Astrocyte of the cerebellum (primary cell): ENCODE results near the gene UIMC1.

ENCODE experiments used
- DNase-seq: peaks from one replicate; pipeline ENCODE4 v3.0.0-alpha.2; 2011; ENCODE audit warnings: low read depth
- H3K4me3 ChIP-seq: 2 replicates; pipeline ENCODE4 v1.5.1; 2011; ENCODE audit warnings: mild to moderate bottlenecking, low read depth, low read length, moderate library complexity
- in situ Hi-C: cut with HindIII; loops from 2 replicates; pipeline ENCODE4 v1.10.0; 2017; ENCODE audit warnings: low sequenced_read_pairs
- TF ChIP-seq, protein P1 (sequence below): IDR thresholded peaks from 2 replicates; pipeline ENCODE4 v1.5.1; 2012; ENCODE audit warnings: low read length, low read depth, moderate library complexity, mild to moderate bottlenecking; ENCODE audit errors: missing control alignments

The UIMC1 gene

DNA sequence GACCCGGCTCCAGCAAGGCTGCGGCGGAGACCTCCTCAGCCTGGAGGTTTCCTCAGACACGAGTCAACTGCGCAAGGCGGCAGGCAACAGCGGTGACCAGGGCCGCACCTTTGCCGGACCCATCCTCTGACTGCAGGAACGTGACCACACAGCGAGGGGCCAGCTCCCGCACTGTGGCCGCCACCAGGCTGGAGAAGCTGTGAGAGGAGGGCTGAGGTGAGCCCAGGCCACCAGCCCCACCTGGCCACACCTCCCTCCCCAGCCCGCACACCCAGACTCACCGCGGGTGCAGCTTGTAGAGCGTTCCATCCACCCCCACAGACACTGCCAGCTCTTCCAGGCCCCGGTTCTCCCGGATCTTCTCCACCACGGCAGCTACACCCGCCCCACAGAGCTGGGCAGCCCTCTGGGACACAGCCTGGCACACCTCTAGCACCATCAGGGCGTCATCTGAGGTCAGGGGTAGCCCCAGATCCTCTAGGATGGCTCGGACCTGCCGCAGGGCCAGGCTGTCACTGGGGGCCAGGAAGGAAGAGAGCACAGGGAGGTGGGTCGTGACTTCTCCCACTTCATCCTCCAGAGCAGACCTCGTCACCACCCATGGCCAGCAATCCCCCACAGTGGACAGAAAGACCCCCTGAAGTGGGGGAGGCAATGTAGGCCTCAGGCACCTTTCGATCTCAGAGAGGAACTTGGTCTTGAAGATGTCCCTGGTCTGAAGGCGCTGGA lies 125.4 kb downstream of the UIMC1 start:
- TF ChIP-seq, protein P1, sequence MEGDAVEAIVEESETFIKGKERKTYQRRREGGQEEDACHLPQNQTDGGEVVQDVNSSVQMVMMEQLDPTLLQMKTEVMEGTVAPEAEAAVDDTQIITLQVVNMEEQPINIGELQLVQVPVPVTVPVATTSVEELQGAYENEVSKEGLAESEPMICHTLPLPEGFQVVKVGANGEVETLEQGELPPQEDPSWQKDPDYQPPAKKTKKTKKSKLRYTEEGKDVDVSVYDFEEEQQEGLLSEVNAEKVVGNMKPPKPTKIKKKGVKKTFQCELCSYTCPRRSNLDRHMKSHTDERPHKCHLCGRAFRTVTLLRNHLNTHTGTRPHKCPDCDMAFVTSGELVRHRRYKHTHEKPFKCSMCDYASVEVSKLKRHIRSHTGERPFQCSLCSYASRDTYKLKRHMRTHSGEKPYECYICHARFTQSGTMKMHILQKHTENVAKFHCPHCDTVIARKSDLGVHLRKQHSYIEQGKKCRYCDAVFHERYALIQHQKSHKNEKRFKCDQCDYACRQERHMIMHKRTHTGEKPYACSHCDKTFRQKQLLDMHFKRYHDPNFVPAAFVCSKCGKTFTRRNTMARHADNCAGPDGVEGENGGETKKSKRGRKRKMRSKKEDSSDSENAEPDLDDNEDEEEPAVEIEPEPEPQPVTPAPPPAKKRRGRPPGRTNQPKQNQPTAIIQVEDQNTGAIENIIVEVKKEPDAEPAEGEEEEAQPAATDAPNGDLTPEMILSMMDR, result no peak
- H3K4me3 ChIP-seq, result no peak overlapping the region
- in situ Hi-C loops, result no loop called here
- no peak for DNase-seq

DNA sequence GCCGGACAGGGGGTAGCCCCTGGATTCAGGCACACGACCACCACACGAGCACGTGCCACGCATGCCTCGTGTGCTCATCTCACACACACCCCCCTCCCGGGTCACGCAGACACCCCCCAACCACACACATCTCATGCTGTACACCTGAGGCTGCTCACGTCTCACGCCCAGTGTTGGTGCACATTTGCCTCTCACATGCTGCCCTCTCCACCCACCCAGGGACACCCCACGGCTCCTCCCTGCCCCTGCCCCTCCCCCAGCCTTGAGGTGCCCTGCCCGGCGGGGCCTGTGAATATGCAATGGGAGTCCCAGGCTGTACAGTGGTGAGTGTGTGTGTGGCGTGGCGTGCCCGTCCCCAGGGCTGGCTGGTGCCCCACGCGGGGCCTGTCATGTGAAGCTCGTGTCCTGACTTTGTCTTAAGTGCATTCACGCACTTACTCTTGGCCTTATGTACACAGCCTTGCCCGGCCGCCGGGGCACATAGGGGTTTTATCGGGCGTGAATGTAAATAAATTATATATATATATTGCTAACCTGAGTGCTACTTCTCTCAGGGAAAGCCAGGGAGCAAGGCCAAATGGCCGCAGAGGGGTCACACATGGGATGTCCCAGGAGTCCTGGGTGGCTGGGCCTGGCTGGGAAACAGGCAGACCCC lies 126.1 kb downstream of the UIMC1 start:
- no peak overlapping the region for H3K4me3 ChIP-seq
- no peak for DNase-seq
- TF ChIP-seq, protein P1, result no peak
- in situ Hi-C loops, result no loop called here

DNA sequence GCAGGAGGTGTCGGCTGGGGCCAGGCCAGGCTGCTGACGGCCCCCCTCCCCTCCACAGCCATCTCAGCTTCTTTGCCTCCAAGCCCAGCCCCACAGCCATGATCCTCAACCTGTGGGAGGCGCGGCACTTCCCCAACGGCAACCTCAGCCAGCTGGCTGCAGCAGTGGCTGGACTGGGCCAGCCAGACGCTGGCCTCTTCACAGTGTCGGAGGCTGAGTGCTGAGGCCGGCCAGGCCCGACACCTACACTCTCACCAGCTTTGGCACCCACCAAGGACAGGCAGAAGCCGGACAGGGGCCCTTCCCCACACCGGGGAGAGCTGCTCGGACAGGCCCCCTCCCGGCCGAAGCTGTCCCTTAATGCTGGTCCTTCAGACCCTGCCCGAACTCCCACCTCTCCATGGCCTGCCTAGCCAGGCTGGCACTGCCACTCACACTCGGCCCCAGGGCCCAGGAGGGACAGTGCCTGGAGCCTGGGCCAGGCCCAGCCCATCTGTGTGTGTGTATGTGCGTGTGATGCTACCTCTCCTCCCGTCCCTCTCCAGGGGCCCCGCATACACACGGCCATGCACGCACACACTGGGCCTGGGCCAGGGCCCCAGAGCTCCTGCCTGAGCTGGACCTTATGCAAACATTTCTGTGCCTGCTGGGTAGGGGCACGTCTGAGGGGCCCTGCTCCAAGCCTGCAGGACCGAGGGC lies 126.8 kb downstream of the UIMC1 start:
- TF ChIP-seq, protein P1, result no peak
- DNase-seq, result no peak
- in situ Hi-C loops, result no loop called here
- H3K4me3 ChIP-seq, result no peak overlapping the region

DNA sequence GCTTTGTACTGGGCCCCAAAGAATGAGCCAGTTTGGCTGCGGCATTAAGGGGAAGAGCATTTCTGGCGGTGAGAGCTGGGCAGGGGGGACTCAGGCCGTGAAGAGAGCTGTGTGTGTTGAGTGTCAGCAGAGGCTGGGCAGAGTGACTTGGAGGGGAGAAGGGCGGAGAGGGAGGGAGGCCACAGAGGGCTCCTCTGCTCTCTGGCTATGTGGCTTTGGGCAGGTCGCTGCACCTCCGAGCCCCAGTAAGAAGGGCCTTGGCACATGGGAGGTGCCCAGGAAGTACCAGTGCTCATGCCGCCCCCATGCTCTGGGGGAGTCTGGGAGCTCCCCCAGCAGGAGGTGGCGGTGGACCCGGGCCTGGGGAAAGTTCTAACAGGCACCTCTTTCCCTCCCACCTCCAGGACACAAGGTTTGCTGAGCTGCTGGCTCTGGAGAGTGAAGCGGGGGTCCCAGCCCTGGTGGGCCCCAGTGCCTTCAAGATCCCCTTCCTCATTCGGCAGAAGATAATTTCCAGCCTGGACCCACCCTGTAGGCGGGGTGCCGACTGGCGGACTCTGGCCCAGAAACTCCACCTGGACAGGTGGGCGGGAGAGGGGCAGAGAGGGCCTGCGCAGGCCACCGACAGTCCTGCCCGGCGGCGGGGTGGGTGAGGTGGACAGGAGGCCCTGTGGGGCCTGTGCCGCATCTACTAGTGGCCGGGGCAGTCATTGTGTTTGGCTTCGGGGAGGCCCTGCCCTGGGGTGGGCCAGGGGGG lies 127.5 kb downstream of the UIMC1 start:
- no peak for DNase-seq
- in situ Hi-C loops, result no loop called here
- TF ChIP-seq, protein P1, result no peak
- H3K4me3 ChIP-seq, result no peak overlapping the region

DNA sequence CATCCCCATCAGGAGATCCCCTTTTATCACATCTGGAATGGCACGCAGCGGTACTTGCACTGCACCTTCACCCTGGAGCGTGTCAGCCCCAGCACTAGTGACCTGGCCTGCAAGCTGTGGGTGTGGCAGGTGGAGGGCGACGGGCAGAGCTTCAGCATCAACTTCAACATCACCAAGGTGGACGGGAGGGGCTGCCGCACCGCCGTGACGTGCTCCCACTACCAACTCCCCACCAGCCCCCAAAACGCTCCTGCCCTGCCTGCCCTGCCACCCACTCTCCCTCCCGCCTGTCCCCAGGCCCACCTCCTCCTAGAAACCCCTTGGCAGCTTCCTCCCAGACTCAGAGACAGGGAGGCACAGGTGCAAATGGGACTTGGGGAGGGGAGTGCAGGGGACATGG lies 128.1 kb downstream of the UIMC1 start:
- no peak for DNase-seq
- TF ChIP-seq, protein P1, result no peak
- in situ Hi-C loops, result no loop called here
- no peak overlapping the region for H3K4me3 ChIP-seq

DNA sequence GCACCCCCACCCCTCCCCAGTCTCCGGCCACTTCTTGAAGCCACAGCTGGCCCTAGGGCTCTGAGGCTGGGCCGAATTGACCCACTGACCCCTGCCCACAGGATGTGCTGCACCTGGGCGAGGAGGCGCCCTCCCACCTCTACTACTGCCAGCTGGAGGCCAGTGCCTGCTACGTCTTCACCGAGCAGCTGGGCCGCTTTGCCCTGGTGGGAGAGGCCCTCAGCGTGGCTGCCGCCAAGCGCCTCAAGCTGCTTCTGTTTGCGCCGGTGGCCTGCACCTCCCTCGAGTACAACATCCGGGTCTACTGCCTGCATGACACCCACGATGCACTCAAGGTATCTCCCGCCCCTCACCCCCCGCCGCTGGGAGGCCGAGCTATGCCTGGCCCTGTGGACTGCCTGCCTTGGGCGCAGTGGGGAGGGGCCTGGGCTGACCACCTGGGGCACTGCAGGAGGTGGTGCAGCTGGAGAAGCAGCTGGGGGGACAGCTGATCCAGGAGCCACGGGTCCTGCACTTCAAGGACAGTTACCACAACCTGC lies 128.7 kb downstream of the UIMC1 start:
- H3K4me3 ChIP-seq, result no peak overlapping the region
- TF ChIP-seq, protein P1, result no peak
- no peak for DNase-seq
- in situ Hi-C loops, result no loop called here
